Omental fat pad (tissue), 4 donors: ENCODE results near the gene TTC23L. TPM values are rescaled to one million over a fixed set of nuclear protein-coding genes. Genes with fewer than 3 reads are reported as not detected.

Experiments
- ATAC-seq: fragments of 150-250 bp; one replicate; pipeline ENCODE4 v1.9.1; 2016; ENCODE audit warnings: mild to moderate bottlenecking, moderate library complexity; ENCODE audit not compliant: low FRiP score
- DNase-seq: peaks from one replicate; pipeline ENCODE4 v3.0.0-alpha.2; 2019; ENCODE audit warnings: low spot score
- CTCF ChIP-seq, 3 donors: fragments of 450-650 bp; IDR thresholded peaks; one replicate each; pipeline ENCODE4 v1.5.1; 2016 to 2017; ENCODE audit warnings: antibody characterized with exemption in 3 of 3, mild to moderate bottlenecking in 3 of 3, moderate library complexity in 2 of 3
- total RNA-seq, 4 donors: library from RNA; depleted of rRNA; stranded (reverse); fragments of >200 nt; gene quantifications; one replicate each; pipeline ENCODE4 v1.1.0, GENCODE V29; 2016

TTC23L gene
- total RNA-seq, 4 donors from 2014 or later: not detected

DNA sequence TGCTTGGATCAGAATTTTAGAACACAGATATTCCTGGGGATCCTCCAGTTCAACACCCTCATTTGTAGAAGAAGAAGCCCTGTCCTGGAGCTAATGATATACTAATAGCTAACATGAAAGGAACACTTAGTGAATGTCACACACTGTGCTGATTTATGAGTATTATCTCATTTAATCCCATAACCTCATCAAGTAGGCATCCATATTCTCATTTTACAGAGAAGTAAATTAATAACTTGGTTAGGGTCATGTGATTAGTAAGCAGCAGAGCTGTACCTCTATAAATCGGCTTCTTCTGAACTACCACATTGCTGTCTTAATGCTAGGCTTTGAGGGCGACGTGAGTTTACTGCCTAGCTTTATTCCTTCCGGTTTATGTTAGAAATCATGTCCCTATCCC lies 6.0 kb downstream of the TTC23L start:
- TF ChIP-seq CTCF (IDR thresholded peaks at IDR 0.05): no peak
- no peak for ATAC-seq
- DNase-seq: no peak

GRCh38 chr5:34847056-34847455 lies 8.1 kb downstream of the TTC23L start:
- ATAC-seq (no peak), DNase-seq (no peak)
- no peak for TF ChIP-seq CTCF (IDR thresholded peaks at IDR 0.05)

GRCh38 chr5:34847552-34847951 lies 8.6 kb downstream of the TTC23L start:
- DNase-seq: no peak

GRCh38 chr5:34848230-34848629 lies 9.3 kb downstream of the TTC23L start:
- no peak for TF ChIP-seq CTCF (IDR thresholded peaks at IDR 0.05)
- ATAC-seq (no peak), DNase-seq (no peak)

More at GRCh38 chr5:34847552-34847951, 8.6 kb downstream of the TTC23L start:
- ATAC-seq: no peak
- TF ChIP-seq CTCF (IDR thresholded peaks at IDR 0.05): no peak

DNA sequence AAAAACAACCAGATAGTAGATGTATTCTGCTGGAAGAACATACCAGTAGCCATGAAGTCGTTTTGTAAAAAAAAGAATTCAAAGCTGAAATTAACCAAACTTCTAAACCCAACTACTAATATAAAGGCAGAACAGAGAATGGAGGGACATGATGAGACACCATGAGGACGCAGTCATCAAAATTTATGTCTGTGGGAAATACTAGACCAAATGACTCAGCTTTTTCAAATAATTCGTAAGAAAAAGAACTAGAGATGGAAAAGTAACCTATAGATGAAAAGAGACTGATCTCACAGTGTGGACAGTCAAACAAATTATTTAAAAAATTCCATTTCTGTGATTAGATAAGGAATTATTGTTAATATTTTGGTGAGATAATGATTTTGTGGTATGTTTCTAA lies 10.3 kb downstream of the TTC23L start:
- TF ChIP-seq CTCF (IDR thresholded peaks at IDR 0.05): no peak
- ATAC-seq (no peak), DNase-seq (no peak)

- ATAC-seq (no peak), DNase-seq (no peak)
- no peak for TF ChIP-seq CTCF (IDR thresholded peaks at IDR 0.05)
Measured at GRCh38 chr5:34854459-34855174, 15.7 kb downstream of the TTC23L start.

DNA sequence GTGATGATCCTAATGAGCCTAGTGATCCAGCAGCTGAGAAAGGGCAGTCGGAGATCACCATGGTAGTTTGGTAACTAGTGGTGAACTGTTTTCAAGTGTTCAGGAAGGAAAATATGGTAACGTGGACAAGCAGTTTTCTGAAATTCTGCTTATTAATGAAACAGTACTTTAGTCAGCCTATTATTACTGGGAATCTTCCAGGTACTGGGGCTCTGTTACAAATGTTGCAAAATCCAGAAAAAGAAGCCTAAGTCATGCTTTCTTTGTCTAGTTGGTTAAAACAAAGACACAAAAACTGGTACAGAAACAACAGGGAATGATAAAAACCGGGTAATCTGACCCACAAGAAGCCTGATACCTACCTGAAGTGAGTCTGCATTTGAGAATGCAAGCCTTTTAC lies 18.2 kb downstream of the TTC23L start:
- ATAC-seq: no peak

More for the DNA sequence above, 18.2 kb downstream of the TTC23L start:
- DNase-seq: no peak
- TF ChIP-seq CTCF (IDR thresholded peaks at IDR 0.05): no peak
